Breast epithelium (tissue), 3 donors: ENCODE measurements around the gene PCSK2.

Experiments used
- CTCF ChIP-seq, 3 donors: fragments of 450-650 bp; IDR thresholded peaks; one replicate each; pipeline ENCODE4 v1.5.1; 2016 to 2017; ENCODE audit warnings: antibody characterized with exemption in 3 of 3, mild to moderate bottlenecking in 3 of 3, moderate library complexity in 3 of 3
- POLR2AphosphoS5 ChIP-seq, 3 donors: sonication (generic); formaldehyde crosslinking; IDR thresholded peaks; one replicate each; pipeline ENCODE4 v1.6.1; 2017; ENCODE audit warnings: antibody characterized with exemption in 3 of 3

- TF ChIP-seq POLR2AphosphoS5 (IDR thresholded peaks at IDR 0.05) (no peak), CTCF (IDR thresholded peaks at IDR 0.05) (no peak)
Observed at GRCh38 chr20:17227669-17228623, 1.1 kb downstream of the PCSK2 start.
